Measurements from ENCODE around the gene TEK.

DNA sequence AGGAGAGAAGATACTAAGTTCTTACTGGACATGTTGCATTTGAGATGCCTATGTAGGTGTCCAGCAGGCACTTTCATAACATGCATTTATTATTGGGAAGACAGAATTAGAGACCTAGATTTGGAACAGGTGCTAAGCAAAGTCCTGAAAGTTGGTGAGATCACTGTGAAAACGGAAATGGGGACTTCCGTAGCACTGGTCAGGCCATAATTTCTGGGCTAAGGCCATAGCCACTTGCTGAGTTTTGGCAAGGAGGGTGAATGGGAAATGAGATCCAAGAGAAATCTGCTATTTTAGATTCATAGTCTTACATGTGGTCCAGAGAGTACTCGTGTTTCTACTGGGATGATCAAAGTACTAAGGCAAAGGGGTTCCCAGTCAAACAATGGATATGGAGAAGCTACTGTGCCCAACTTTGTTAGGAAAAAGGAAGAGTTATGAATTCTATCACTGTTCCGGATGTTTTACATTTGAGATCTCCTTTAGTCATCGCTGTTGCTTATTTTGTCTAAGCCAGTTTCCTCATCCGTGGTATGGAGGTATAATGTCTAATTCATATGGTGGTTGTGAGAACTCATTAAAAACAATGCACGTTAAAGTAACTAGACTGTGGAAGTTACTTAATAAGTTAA is 33.4 kb downstream of the TEK start:
- TF ChIP-seq ZNF274 (IDR thresholded peaks at IDR 0.05; ENCODE audit: low read length) = no peak
- TF ChIP-seq ZNF274 (tag by site-specific recombination; IDR thresholded peaks at IDR 0.05; ENCODE audit: borderline replicate concordance) = no peak
- TF ChIP-seq OVOL3 (tag by site-specific recombination; IDR thresholded peaks at IDR 0.05) = no peak
- no peak for TF ChIP-seq ZBTB48 (tag by site-specific recombination; IDR thresholded peaks at IDR 0.05)
- TF ChIP-seq, protein P1, sequence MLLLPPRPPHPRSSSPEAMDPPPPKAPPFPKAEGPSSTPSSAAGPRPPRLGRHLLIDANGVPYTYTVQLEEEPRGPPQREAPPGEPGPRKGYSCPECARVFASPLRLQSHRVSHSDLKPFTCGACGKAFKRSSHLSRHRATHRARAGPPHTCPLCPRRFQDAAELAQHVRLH (tag by site-specific recombination; IDR thresholded peaks at IDR 0.05) = no peak
- TF ChIP-seq, protein P2, sequence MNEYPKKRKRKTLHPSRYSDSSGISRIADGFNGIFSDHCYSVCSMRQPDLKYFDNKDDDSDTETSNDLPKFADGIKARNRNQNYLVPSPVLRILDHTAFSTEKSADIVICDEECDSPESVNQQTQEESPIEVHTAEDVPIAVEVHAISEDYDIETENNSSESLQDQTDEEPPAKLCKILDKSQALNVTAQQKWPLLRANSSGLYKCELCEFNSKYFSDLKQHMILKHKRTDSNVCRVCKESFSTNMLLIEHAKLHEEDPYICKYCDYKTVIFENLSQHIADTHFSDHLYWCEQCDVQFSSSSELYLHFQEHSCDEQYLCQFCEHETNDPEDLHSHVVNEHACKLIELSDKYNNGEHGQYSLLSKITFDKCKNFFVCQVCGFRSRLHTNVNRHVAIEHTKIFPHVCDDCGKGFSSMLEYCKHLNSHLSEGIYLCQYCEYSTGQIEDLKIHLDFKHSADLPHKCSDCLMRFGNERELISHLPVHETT (tag by site-specific recombination; IDR thresholded peaks at IDR 0.05) = no peak
- TF ChIP-seq ZNF621 (tag by site-specific recombination; IDR thresholded peaks at IDR 0.05) = no peak

All from HEK293 (cell line).